Measurements from ENCODE around the gene LCN15. TPM values are rescaled to one million over a fixed set of nuclear protein-coding genes. Genes with fewer than 3 reads are reported as not detected.

The LCN15 gene
- total and polyA plus RNA-seq, 10 of the 15 experiments (the other 5 are each of a cell fraction or from before 2014, with no cell fraction given), result 0.37 to 0.50 TPM; not detected in 8

GRCh38 chr9:136796238-136796774, 32.0 kb upstream of the LCN15 start, which contains the start of gene CCDC183:
Gene CCDC183 (plus strand): TSS chr9:136796338. CDS start chr9:136796398, 60 bp downstream.
- H3K36me3 ChIP-seq (ENCODE audit: control insufficient read depth in 2 of 2, insufficient read depth in 2 of 2, low read length in 1 of 2), result no peaks in the 10 kb centered on the region
- no peak within 1 kb of the TSS for H2AFZ ChIP-seq (ENCODE audit: control insufficient read depth, low read depth, low read length)
- no peak within 1 kb of the TSS for H3K9ac ChIP-seq (ENCODE audit: control insufficient read depth, insufficient read depth, low read length)
- peaks cover 19% of the 10 kb centered on the region for H3K4me1 ChIP-seq (ENCODE audit: control insufficient read depth, insufficient read depth, low read length)
- WGBS (ENCODE audit: insufficient coverage, insufficient replicate concordance, low lambda C conversion rate, missing lambda C conversion rate), result 58% methylated on average over 5 of the region's 5 CpGs
- H3K4me2 ChIP-seq (ENCODE audit: control insufficient read depth, insufficient read depth), result no peak within 1 kb of the TSS
- no TSS peak for BruUV-seq (replicated peaks)
- no peak for FAIRE-seq
- in situ Hi-C loops (cut with MboI), result loop anchor here (5.0 kb wide), 1 partner anchor 241 kb away; no protein-coding TSS in a partner anchor
- ChIA-PET RAD21 (ENCODE audit: unreplicated experiment) (no interaction called here), SMC1A (ENCODE audit: uncharacterized antibody, unreplicated experiment) (interaction anchor here (0.6 kb wide), 1 partner anchor 146 kb away, joined by 3 read pairs; no protein-coding TSS in a partner anchor), CTCF (interaction anchor here (0.6 kb wide), 1 partner anchor 38 kb away, joined by 3 read pairs; no protein-coding TSS in a partner anchor), POLR2A (no interaction called here)
- H3K4me3 ChIP-seq, result no peak within 1 kb of the TSS
- DNase-seq (ENCODE audit: low read depth, low spot score), result no peak
- intact Hi-C loops (cut with micrococcal nuclease; ENCODE audit: unreplicated experiment), result loop anchor here (10.0 kb wide), 1 partner anchor 148 kb away; the partner anchor contains the start of genes C8G and FBXW5
- H3K27me3 ChIP-seq (replicated peaks in 1 of 2; ENCODE audit: control insufficient read depth in 2 of 2, insufficient read depth in 2 of 2, low read length in 1 of 2), result no peaks in the 10 kb centered on the region
- H4K20me1 ChIP-seq (ENCODE audit: control insufficient read depth, insufficient read depth), result peaks cover 2% of the 10 kb centered on the region; the same call in 1 of the 2 replicates
- peaks cover 2% of the 10 kb centered on the region; the same call in 1 of the 2 replicates for H3K79me2 ChIP-seq (ENCODE audit: control insufficient read depth, insufficient read depth, low read length)
- no peaks in the 10 kb centered on the region for H3K9me3 ChIP-seq (replicated peaks; ENCODE audit: control insufficient read depth, insufficient read depth, low read length)
- H3K27ac ChIP-seq (ENCODE audit: control insufficient read depth, insufficient read depth), result no peak within 1 kb of the TSS
- TF ChIP-seq SUZ12 (IDR thresholded peaks at IDR 0.05; ENCODE audit: unreplicated experiment) (no peak), KDM1A (IDR thresholded peaks at IDR 0.05; ENCODE audit: borderline replicate concordance) (no peak), BMI1 (IDR thresholded peaks at IDR 0.05; ENCODE audit: borderline replicate concordance) (no peak), NKRF (conservative IDR thresholded peaks at IDR 0.05) (no peak), SREBF1 (IDR thresholded peaks at IDR 0.05; ENCODE audit: low read length) (no peak), SMARCA5 (IDR thresholded peaks at IDR 0.05) (no peak), ATF3 (IDR thresholded peaks at IDR 0.05; ENCODE audit: borderline replicate concordance, extremely low read depth, low read depth, low read length) (no peak), IKZF1 (conservative IDR thresholded peaks at IDR 0.05) (no peak), ASH2L (IDR thresholded peaks at IDR 0.05; ENCODE audit: borderline replicate concordance, low read depth) (no peak)
- ATAC-seq, result no peak
